ENCODE measurements around the gene FAM133A.

FAM133A gene

DNA sequence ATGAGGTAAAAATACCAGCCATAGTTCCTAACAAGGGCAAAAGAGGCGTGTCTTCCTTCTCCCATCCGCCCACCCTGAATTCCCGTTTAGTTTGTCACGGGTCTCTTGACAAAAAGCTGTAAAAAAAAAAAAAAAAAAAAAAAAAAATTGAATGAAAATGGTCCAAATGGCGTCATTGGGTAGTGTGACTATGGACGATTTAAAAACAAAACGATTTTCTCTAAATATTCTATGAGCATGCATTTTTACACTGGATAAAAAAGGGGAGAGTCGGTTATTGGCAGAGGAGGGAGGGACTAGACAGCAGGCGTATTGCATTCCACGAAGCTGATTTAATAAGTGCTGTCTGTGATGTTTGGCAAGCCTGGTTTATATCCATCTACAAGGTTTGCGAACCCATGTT, at the start of gene FAM133A:
Gene FAM133A, plus strand, starts transcription at position 338 of the 403 bp plus-strand sequence. CDS start 35,214 bp downstream, outside the sequence.
- peak within 1 kb of the TSS; percentile 68 for H3K4me3 ChIP-seq (ENCODE audit: low read depth, low read length)
- in situ Hi-C loops (cut with HindIII; ENCODE audit: low sequenced_read_pairs) = no loop called here
- peak; percentile 11 for DNase-seq (ENCODE audit: low read depth)
- TF ChIP-seq, protein P1, sequence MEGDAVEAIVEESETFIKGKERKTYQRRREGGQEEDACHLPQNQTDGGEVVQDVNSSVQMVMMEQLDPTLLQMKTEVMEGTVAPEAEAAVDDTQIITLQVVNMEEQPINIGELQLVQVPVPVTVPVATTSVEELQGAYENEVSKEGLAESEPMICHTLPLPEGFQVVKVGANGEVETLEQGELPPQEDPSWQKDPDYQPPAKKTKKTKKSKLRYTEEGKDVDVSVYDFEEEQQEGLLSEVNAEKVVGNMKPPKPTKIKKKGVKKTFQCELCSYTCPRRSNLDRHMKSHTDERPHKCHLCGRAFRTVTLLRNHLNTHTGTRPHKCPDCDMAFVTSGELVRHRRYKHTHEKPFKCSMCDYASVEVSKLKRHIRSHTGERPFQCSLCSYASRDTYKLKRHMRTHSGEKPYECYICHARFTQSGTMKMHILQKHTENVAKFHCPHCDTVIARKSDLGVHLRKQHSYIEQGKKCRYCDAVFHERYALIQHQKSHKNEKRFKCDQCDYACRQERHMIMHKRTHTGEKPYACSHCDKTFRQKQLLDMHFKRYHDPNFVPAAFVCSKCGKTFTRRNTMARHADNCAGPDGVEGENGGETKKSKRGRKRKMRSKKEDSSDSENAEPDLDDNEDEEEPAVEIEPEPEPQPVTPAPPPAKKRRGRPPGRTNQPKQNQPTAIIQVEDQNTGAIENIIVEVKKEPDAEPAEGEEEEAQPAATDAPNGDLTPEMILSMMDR (IDR thresholded peaks at IDR 0.05; ENCODE audit: low read depth, low read length, missing control alignments) = no peak

DNA sequence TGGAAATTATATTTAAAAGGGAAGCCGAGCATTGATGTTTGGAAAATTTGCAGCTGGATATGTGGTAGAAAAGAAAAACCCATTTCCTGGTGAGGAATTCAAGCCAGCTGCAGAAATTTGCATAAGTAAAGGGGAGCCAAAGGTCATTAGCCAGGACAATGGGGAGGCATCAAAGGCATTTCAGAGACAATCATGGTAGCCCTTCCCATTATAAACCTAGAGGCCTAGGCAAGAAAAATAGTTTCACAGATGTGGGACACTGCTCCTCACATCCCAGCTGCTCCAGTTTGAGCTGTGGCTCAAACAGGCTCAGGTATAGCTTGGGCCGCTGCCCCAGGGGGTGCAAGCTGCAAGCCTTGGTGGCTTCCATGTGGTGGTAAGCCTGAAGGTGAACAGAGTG, 36.4 kb upstream of the FAM133A start:
- H3K4me3 ChIP-seq (ENCODE audit: low read depth, low read length) = no peak overlapping the region
- TF ChIP-seq, protein P1 (IDR thresholded peaks at IDR 0.05; ENCODE audit: low read depth, low read length, missing control alignments) = no peak
- in situ Hi-C loops (cut with HindIII; ENCODE audit: low sequenced_read_pairs) = no loop called here
- DNase-seq (ENCODE audit: low read depth) = no peak

DNA sequence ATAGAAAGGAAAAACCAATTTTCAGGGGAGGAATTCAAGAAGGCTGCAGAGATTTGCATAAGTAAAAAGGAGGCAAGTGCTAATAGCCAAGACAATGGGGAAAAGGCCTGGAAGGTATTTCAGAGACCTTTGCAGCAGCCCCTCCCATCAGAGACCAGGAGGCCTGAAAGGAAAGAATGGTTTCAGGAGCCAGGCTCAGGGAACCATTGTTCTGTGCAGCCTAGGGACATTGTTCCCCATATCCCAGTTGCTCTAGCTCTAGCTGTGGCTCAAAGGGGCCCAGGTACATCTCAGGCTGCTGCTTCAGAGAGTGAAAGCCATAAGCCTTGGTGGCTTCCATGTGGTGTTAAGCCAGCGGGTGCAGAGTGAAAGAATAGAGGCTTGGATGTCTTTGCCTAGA, 24.6 kb upstream of the FAM133A start:
- in situ Hi-C loops (cut with HindIII; ENCODE audit: low sequenced_read_pairs) = no loop called here
- TF ChIP-seq, protein P1 (IDR thresholded peaks at IDR 0.05; ENCODE audit: low read depth, low read length, missing control alignments) = no peak
- DNase-seq (ENCODE audit: low read depth) = no peak
- no peak overlapping the region for H3K4me3 ChIP-seq (ENCODE audit: low read depth, low read length)

DNA sequence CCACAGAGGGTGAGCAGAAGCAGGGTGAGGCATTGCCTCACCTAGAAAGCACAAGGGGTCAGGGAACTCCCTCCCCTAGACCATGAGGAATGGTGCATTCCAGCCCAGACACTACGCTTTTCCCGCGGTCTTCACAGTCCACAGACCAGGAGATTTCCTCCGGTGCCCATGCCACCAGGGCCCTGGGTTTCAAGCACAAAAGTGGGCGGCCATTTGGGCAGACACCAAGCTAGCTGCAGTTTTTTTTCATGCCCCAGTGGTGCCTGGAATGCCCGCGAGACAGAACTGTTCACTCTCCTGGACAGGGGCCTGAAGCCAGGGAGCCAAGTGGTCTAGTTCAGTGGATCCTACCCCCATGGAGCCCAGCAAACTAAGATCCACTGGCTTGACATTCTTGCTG, 13.4 kb upstream of the FAM133A start:
- DNase-seq (ENCODE audit: low read depth) = no peak
- TF ChIP-seq, protein P1 (IDR thresholded peaks at IDR 0.05; ENCODE audit: low read depth, low read length, missing control alignments) = no peak
- H3K4me3 ChIP-seq (ENCODE audit: low read depth, low read length) = no peak overlapping the region
- in situ Hi-C loops (cut with HindIII; ENCODE audit: low sequenced_read_pairs) = no loop called here

DNA sequence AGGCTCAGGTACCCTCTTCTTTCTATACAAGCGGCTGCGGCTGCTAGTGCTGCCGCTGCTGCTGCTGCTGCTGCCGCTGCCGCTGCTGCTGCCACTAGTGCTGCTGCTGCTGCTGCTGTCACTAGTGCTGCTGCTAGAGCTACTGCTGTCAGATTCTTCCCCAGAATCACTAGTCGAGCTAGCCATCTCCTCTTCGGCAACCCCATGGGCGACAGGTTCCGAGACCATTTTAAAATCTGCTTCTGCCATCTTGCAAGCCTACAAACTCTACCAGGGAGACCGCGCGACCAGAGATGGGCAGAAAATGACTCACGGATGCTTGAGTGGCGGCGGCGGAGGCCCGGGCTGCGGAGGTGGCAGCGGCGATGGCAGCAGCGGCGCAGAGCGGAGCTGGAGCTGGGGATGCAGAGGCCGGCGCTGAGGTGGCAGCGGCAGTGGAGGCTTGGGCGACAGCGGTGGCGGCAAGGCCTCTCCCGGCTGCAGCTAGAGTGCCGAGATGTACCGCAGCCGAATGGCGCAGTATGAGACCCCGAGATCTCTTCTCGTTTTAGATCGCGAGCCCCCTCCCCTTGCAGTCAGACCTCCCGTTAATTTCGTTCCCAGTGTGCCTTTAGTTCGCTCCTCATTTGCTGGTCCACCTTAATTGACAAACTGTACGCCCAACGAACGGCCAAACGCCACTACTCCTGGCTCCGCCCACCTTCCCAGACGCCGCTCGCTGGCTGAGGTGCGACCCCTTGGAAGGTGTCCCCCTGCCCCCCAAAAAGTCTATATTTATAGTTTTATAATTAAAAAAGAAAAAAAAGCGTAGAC, 744 bp upstream of the FAM133A start, which contains the start of gene NAP1L3:
Gene NAP1L3, minus strand, starts transcription at position 523 of the 813 bp plus-strand sequence. Its CDS starts 274 bp downstream, at position 249.
- peak within 1 kb of the TSS; percentile 68 for H3K4me3 ChIP-seq (ENCODE audit: low read depth, low read length)
- TF ChIP-seq, protein P1 (IDR thresholded peaks at IDR 0.05; ENCODE audit: low read depth, low read length, missing control alignments) = no peak
- DNase-seq (ENCODE audit: low read depth) = peak; percentile 72
- in situ Hi-C loops (cut with HindIII; ENCODE audit: low sequenced_read_pairs) = no loop called here

DNA sequence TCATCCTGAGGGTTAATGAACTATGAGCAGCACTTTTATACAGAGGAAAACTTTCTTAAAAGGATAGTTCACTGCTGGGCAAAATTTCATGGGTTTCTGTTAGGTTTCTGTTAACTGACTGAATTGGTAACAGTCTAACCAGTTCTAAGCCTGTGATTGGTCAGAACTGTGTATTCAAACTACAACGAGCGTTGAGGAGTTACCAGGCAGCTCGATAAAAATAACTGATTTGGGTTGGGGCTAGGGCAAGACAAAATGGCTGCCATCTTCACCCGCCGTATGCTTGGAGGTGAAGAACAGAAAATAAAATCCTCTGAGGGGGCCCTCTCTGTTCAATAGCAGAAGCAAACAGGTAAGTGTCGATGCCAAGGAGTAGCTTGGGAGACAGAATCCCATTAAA, 22.0 kb downstream of the FAM133A start:
- no peak for DNase-seq (ENCODE audit: low read depth)
- in situ Hi-C loops (cut with HindIII; ENCODE audit: low sequenced_read_pairs) = no loop called here
- TF ChIP-seq, protein P1 (IDR thresholded peaks at IDR 0.05; ENCODE audit: low read depth, low read length, missing control alignments) = no peak
- no peak overlapping the region for H3K4me3 ChIP-seq (ENCODE audit: low read depth, low read length)

Data from astrocyte of the cerebellum (primary cell).